ENCODE measurements around the gene SV2B.

DNA sequence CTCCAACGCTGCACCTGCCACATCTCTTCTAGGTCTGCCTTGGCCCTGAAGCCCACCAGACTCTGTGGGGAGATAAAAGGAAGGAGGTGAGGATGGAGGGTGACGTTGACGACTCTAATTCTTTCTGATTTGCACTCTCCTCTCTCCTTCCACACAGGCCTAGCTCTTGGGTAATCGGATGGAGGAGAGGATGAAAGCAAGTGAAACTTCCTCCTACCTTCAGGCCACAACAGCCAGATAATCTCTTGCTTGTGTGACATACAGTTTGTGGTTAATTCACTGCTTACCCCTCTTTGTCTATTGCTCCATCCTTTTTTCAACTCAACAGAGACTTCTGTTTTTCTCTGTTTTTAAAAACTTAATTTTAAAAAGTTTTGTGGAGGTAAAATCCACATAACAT, 208.1 kb downstream of the SV2B start:
- TF ChIP-seq CTCF (IDR thresholded peaks at IDR 0.05) (no peak), ZFX (IDR thresholded peaks at IDR 0.05; ENCODE audit: borderline replicate concordance) (no peak)

Data from 22Rv1 (cell line).